GM21737 (cell line): ENCODE measurements around the gene CRIM1.
"Not testable (repeated sequence)": the region's sequence is repeated elsewhere in the genome, so short reads cannot be mapped to it uniquely, and the experiment has no call there.

Source experiments
- ATAC-seq: cut with Tn5 transposase; IDR thresholded peaks from one replicate; pipeline ENCODE4 v1.9.1; 2021; ENCODE audit warnings: mild to moderate bottlenecking, moderate library complexity; ENCODE audit not compliant: unreplicated experiment

CRIM1 gene

DNA sequence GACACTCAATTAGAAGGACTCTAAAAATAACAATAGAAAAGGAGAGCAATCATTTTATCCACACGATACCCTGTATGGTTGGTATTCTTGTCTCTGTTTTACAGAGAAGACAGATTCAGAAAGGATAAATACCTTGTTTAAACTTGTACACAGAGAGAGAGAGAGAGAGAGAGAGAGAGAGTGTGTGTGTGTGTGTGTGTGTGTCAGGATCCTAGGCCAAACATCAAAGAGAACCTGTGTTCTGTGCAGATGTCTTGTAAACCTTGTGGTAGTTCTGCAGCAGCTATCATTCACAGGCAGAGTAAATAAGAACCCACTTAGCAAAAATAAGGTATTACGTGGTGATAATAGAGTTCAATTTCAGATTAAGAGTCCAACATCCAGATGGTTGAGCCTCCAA is 4.3 kb upstream of the CRIM1 start:
- ATAC-seq: no peak

DNA sequence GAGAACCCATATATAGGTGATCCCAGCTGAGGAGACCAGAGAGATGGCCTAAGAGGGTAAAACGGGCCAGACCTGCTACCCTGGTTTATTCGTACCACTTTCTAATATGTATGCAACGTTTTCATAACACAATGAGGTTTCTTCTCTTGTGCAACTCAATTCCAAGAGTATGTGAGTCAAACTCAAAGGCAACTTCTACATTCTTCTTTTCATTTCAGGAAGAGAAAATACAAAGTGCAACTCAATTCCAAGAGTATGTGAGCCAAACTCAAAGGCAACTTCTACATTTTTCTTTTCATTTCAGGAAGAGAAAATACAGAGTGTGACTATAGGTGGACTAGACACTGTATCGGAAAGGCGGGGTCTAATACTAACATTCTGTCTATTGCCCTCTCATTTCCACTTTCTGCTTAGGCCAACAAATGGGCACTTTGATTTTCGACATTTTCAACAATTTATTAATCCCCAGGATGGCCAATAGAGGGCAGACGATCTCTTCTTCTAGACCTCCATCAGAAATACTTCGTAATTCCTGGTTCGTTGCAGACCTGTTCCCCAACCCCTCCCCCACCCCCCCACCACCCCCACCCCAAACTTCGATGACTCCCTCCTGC is 3.7 kb upstream of the CRIM1 start:
- ATAC-seq: no peak

GRCh38 chr2:36352701-36353100 is 2.9 kb upstream of the CRIM1 start:
- ATAC-seq: no peak

DNA sequence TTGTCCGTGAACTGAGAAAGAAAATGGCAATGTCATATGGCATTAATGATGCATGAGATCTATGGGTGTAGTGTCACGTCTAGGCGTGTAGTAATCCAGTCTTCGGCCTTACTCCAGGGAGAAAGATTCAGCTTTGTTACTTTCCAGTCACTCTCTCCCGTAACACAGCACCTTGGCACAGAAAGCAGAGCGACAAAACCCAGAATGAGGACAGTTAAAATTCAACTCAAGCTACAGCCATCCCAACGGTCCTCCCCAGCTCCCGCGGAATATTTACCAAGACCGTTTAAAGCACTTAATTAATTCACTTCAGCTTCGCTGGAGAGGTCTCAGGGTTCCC is 797 bp upstream of the CRIM1 start:
- no peak for ATAC-seq

- peak; percentile 34 for ATAC-seq
Observed at GRCh38 chr2:36355890-36356297, 316 bp downstream of the CRIM1 start.

DNA sequence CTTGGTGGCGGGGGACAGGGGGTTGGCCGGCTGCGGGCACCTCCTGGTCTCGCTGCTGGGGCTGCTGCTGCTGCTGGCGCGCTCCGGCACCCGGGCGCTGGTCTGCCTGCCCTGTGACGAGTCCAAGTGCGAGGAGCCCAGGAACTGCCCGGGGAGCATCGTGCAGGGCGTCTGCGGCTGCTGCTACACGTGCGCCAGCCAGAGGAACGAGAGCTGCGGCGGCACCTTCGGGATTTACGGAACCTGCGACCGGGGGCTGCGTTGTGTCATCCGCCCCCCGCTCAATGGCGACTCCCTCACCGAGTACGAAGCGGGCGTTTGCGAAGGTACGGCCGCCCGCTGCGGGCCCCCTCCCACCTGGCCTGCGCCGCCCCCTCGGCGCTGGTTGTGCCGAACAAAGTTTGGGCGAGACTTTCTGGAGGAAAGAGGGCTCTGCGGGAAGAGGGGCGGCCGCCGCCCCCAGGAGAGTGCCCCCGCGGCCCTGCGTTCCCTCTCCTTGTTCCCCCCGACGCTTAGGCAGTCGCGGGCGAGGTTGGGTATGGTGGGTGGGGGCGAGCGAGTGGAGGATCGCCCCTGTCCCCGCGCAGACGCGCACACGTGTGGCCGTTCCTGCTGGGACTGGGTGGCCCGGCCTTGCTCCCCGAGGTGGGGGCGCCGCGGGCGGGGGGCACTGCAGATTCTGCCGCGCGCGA is 866 bp downstream of the CRIM1 start:
- no peak for ATAC-seq

GRCh38 chr2:36356990-36357846 is 1.6 kb downstream of the CRIM1 start:
- no peak for ATAC-seq

DNA sequence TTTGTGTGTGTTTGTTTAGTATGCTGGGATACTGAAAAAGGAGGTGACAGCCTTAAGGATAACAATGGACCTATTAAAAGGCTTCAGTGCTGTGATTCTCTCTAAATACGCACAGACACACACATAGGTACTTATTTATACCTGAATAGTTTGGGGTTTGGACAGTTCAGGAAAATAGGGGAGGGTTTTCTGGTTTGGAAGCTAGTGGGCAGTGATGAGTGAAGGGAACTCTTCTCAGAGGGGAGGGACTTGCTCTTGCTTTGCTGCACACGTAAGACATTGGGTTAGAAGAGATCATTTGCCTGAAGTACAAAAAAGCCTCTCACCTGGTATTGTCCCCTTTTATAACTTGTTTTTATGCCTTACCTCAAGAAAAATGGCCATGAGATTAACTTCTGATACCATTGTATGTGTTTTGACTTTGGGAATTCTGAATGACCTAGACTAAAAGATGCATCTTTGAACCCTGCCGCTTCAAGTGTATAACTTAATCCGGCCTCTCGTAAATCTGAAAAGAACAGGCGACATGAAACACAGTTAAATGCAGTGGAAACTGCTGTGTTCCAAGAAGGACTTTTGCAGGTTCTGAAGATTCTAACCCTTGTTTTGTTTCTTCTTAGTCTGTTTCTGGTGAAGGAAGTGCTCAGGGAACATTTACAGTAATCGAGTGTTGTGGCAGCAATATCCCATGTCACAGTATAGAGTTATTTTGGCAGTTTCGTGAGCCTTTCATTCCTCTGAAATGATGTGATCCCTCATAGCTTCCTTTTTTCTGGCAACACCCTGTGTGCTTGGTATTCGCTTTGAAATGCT is 2.5 kb downstream of the CRIM1 start:
- ATAC-seq: no peak

DNA sequence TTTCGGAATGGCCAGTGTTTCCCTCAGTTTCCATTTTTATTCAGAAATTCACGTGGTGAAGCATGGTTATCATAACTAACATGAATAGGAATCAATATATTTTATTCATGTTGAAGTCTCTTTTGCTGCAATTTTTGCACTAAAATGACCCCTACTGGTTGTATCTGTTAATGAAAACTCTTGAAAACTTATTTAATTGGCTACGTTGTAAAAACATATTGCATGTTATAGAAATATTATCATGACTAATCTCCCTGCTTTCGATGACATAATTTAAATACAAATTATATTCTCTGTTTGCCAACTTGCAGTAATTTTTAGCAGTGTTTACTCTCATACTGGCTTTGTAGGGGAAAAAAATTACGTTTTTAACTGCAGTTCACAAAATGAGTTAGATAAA is 3.5 kb downstream of the CRIM1 start:
- no peak for ATAC-seq

DNA sequence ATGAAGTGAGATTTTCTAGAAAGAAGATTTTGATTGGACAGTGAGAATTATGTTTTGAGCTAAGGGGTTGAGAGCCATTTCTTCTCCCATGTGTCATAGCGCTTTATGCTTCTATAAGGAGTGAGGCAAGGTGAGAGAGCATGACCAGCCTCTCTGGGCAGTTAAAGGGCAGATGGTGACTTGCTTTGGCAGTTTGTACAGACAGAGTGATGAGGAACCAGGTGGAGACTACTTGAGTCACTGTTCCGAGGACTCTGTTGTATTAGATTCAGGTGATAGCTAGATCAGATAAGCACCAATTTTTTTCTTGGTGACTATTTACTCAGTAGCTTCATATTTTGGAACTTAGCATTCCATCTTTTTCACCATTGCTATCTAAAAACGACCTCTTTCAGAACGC is 4.5 kb downstream of the CRIM1 start:
- no peak for ATAC-seq

- ATAC-seq: no peak
Observed at GRCh38 chr2:36360834-36361233, 5.3 kb downstream of the CRIM1 start.

- ATAC-seq: no peak
Observed at GRCh38 chr2:36361396-36361795, 5.8 kb downstream of the CRIM1 start.

DNA sequence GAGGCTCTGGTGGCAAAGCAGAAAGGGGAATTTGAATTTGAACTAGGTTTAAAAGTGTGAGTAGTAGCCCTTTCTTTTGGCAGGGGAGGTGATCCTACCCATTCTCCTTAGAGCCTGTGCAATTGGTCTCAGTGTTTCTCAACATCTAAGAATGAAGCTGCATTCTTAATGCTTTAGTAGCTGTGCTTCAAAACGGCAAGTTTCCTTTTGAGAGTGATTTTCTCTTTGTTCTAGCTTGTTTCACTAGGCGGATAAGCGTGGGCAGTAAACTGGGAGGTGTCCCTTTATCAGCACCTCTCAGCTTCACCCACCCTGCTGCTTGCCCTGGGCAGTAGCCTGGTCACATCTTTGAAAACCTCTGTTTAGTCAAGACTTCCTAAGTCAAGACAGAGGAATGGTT is 6.7 kb downstream of the CRIM1 start:
- ATAC-seq: no peak

DNA sequence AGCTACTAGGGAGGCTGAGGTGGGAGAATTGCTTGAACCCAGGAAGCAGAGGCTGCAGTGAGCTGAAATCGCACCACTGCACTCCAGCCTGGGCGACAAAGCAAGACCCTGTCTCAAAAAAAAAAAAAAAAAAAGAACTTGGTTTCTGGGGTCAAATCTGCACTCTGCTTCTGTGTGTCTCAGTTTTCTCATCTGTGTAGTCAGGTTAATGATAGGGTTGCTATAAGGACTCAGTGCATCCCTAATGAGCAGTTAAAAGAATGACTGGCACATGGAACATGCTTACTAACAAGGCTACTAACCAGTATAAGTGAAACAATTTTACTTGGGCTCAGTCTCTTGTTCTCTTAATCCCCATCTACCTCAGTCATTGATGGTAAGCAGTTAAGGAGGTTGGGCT is 7.5 kb downstream of the CRIM1 start:
- ATAC-seq: not testable (repeated sequence)

- ATAC-seq: no peak
Observed at GRCh38 chr2:36366491-36367120, 11.0 kb downstream of the CRIM1 start.

DNA sequence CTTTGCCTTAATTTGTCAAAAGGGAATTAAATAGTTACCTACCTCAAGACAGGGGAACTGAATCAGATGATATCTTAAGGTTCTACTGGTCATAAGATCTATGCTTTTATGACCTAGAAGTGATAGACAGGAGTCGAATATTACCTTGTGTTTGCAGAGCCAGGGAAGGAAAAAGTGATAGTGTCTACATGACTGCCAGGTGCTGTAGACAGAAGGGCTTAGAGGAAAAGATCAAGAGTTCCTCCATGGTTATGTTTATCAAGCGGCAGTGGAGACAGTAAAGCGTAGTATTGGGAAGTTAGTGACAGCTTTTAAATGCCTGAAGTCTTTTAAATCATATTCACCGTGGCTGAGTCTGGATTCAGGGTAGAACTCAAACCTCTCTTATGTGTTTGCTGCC is 11.9 kb downstream of the CRIM1 start:
- no peak for ATAC-seq

- no peak for ATAC-seq
Observed at GRCh38 chr2:36367895-36368353, 12.3 kb downstream of the CRIM1 start.

GRCh38 chr2:36368438-36368837 is 12.9 kb downstream of the CRIM1 start:
- no peak for ATAC-seq

DNA sequence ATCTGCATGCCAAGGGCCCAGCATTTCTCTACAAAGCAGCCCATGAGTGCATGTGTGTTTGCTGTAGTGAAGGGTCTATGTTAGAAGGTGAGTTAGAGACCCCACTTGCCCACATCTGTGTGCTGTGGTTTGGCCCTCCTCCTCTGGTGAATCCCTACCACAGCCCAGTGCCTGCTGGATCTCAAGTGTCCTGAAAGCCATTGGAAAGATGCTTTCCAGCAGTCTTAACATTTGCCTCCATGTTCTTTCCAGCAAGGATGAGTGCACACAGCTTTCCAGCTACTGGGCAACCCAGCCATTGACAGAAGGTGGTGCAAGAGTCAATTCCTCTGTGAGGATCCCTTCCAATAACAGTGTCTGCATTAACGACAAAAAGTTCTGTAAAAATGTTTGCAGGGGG is 13.6 kb downstream of the CRIM1 start:
- no peak for ATAC-seq

DNA sequence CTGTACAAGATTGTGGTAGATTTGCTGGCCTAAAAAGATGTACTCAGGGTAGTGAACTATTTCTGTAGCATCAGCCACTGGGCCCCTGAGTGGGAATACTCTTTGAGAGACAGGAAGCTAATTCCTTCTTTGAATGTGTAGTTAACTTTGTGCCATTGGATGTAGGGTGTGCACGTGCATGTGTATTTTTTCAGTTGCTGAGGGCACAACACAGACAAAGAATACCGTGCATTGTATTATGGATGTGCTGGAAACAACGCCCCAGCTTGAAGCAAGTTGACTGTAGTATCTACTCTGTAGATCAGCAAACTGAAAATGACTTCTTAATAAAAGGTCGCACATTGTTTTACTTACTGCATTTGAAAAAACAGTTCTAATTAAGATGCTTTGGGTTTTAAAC is 14.1 kb downstream of the CRIM1 start:
- ATAC-seq: no peak

- ATAC-seq: no peak
Observed at GRCh38 chr2:36370281-36370680, 14.7 kb downstream of the CRIM1 start.
